ENCODE results near the gene TICAM1.
"Not testable (repeated sequence)": the region's sequence is repeated elsewhere in the genome, so short reads cannot be mapped to it uniquely, and the experiment has no call there.

- TF ChIP-seq CTCF, POLR2A (IDR thresholded peaks at IDR 0.05): not testable (repeated sequence)
Observed at GRCh38 chr19:4792019-4792865, 39.3 kb downstream of the TICAM1 start.

Measured in heart left ventricle (tissue), 13 donors.